ENCODE measurements around the gene PHF21A. TPM values are rescaled to one million over a fixed set of nuclear protein-coding genes. Genes with fewer than 3 reads are reported as not detected.

The PHF21A gene
- 8.7 and 12.6 TPM in 2 replicates for total RNA-seq

DNA sequence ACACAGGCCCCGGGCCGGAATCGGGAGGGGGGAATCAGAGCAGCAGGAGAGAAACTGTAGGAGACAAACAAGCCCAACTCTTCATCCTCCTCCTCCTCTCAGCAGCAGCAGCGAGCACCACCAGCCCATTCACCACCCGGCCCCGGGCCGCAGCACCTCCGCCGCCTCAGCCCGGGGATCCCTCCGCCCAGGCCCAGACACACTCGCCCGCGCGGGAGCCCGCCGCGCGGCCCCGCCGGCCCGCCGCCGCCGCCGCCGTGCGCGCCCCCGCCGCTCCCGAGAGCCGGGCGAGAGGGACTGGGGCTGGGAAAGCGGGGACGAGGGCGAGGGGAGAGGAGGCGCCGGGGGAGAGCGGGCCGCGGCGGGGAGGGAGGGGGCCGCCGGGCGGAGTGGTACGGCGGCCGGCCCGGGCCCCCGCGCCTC lies at the start of gene PHF21A:
Gene PHF21A (minus strand): TSS at position 154 of the 423 bp plus-strand sequence. CDS start 37,235 bp downstream, outside the sequence.

DNA sequence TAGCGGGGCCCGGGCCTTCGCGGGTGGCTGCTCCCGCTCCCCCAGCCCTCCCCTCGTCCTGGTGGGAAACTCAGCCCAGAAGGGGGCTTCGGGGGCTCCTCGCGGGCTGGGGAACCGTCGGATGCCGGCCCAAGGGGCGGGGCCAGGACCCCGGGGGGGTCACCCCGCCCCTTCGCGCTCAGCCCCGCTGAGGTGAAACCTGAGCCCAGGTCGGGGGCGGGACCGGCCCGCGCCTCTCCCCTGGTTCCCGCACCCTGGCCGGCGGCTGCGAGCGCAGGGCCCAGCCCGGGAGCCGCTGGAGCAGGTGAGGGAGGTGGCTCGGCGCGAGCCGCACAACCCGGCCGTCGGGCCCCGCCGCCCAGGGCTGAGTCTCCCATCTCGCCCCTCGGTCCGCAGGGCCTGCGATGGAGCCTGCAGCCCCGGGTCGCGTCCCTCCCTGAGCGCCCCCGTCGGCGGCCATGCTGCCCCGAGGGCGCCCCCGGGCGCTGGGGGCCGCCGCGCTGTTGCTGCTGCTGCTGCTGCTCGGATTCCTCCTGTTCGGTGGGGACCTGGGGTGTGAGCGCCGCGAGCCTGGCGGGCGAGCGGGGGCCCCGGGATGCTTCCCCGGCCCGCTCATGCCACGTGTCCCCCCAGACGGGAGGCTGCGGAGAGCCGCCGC lies 198.7 kb downstream of the PHF21A start, which contains the start of gene LARGE2:
Gene LARGE2 (plus strand): TSS at position 232 of the 658 bp plus-strand sequence. CDS start 227 bp downstream, at position 459.

DNA sequence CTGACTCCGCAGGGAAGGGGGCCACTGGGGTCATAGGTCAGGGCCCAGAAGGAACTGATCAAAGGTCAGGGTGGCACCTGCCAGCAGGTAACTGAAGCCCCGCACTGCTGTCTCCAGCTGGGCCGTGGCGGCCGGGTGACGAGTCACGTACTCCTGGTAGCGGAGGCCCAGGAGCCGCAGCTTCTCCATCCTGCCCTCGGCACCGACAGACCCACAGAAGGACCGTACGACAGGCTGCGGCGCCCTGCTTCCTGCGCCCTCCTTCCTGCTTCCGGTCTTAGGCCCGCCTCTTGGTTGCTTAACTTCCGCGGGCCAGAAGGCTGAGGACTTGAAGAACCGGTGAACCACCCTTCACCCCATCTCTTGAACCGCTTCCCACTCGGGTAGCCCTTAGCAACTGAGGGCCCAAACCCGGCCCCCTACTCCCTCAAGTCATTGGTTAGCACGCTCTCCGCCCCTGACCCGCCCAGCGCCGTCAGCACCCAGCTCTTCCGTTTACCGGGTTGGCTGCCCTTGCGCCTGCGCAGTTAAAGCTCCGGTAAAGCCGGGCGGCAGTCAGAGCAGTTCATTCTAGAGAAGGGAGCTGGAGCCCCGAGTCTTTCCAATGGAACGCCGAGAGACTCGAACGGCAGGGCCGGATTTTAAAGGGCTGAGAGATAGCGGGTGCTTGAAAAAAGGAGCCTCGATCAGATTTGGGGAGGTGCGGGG lies 203.5 kb downstream of the PHF21A start, which contains the start of gene PEX16:
Gene PEX16 (minus strand): TSS at position 255 of the 708 bp plus-strand sequence. CDS start 66 bp downstream, at position 189.

DNA sequence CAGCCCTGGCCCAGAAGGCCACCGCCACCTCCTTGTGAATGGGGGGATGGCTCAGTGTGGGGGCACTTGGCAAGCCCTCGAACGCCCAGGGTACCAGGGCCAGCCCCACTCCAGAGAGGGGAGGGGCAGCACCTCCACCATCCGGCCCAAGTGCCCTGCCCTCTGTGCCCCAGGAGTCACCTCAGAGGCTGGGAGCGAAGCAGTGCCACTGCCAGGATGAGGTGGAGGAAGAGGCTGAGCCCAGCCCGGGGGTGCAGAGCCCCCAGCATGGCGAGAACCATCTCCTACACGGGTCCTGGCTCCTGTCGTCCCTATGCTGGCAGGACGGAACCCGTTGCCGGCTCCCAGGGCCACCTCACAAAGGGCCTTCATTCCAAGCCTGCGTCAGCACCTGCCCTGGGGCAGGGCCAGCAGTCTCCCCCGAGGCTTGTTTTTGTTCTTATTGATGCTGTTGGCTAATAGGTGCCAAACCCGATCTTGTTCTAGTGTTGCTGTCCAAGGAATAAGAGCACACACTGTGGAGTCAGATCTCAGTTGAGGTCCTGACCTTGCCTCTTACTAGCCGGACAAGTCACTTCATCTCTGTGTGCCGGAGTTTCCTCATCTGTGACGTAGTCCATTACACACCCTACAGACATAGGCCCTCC lies 214.2 kb downstream of the PHF21A start, which contains the start of gene FREY1:
Gene FREY1 (minus strand): TSS at position 307 of the 647 bp plus-strand sequence. CDS start 26 bp downstream, at position 281.

DNA sequence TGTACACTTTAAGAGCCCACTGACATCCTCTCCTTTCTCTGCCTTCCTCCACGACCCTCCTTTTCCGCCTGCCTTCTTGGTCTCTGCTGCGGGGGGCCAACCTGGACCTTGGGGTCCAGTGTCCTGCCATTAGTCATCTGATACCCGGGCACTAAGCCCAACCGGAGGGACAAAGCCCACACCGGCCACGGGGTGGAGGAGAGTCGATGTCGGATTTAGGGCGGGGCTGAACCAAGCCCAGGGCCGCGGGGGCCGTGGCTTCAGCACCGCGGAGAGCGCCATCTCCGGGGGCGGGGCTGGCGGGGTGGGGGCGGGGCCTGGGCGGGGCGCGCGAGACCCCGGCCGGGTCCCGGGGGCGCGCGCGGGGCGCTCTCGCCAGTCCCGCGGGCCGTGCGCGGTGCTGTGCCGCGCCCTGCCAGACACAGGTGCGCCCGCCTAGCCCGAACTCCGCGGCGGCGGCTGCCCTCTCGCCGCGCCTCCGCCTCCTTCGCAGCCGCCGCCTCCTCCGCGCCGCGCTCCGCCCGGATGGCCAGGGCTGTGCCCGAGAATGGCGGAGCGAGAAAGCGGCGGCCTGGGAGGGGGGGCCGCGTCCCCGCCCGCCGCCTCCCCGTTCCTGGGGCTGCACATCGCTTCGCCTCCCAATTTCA lies 235.9 kb downstream of the PHF21A start, which contains the start of gene MAPK8IP1:
Gene MAPK8IP1 (plus strand): TSS at position 378 of the 647 bp plus-strand sequence. CDS start 170 bp downstream, at position 548.

Other genes with a start within 250 kb of the PHF21A start
- 10.1 and 12.3 TPM in 2 replicates for gene MAPK8IP1, start 235.8 kb downstream of the PHF21A start, total RNA-seq
- gene FREY1, start 214.2 kb downstream of the PHF21A start, total RNA-seq = 0.89 and 1.9 TPM in 2 replicates
- gene PEX16, start 203.6 kb downstream of the PHF21A start, total RNA-seq = 27.4 and 30.1 TPM in 2 replicates
- gene LARGE2, start 198.8 kb downstream of the PHF21A start, total RNA-seq = not detected in 2 replicates
- 15.5 and 27.1 TPM in 2 replicates for gene CREB3L1, start 156.2 kb upstream of the PHF21A start, total RNA-seq
- 38.5 and 41.3 TPM in 2 replicates for gene DGKZ, start 226.0 kb upstream of the PHF21A start, total RNA-seq

All from uterine smooth muscle cell (primary cell).